GM19035 (cell line): Measurements from ENCODE around the gene ZNF197.
"Not testable (repeated sequence)": the region's sequence is repeated elsewhere in the genome, so short reads cannot be mapped to it uniquely, and the experiment has no call there.

Experiments
- ATAC-seq: cut with Tn5 transposase; IDR thresholded peaks from one replicate; pipeline ENCODE4 v1.9.1; 2021; ENCODE audit not compliant: unreplicated experiment

ZNF197 gene

GRCh38 chr3:44624749-44625480 is at the start of gene ZNF197:
TSS of gene ZNF197 (plus strand) at chr3:44625036. CDS start at chr3:44629155, 4,119 bp downstream.
- ATAC-seq = peak; percentile 96

GRCh38 chr3:44576613-44577012 is 48.2 kb upstream of the ZNF197 start:
- no peak for ATAC-seq

- ATAC-seq = not testable (repeated sequence)
Measured at GRCh38 chr3:44577354-44577952, 47.4 kb upstream of the ZNF197 start.

DNA sequence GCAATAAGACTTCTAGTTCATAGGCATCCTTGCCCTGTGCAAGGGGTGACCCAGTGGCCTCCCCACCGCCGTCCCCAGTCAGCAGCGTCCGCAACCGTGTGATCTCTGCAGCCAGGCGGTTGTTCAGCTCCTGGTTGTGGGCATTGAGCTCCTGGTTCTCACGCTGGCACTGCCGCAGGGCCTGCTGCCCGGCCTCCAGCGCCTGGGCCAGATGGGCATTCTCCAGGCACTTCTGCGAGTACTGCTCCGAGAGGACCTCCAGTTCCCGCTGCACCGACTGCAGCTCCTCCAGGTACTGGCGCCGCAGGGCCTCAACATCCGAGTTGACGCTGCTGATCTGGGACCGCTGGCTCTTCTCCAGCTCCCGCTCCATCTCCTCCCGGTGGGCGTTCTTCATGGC is 46.5 kb upstream of the ZNF197 start:
- ATAC-seq = not testable (repeated sequence)

DNA sequence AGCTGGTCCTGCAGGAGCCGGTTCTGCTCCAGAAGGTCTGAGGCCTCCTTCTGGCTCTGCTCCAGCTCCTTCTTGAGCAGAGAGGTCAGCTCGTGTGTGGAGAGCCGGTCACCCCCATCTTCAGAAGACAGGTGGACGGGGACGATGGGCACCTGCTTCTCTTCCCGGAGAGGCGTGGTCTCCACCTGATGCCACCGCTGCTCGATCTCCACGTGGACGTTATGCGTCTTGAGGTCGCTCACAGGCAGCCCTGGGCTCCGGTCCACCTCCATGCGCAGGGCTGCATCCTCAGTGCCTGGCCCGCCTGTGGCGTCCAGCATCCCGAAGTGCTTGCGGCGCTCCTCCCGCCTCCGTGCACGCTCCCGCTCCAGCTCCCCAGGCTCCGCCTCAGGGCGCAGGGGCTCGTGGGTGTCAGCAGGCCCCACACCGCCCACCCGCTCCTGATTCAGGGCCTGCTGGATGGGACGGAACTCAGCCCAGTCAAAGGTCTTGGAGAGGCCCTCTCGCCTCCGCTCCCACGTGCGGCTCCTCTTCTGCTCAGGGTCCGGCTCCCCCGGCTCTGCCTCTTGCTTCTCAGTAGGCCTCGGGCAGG is 45.8 kb upstream of the ZNF197 start:
- not testable (repeated sequence) for ATAC-seq

DNA sequence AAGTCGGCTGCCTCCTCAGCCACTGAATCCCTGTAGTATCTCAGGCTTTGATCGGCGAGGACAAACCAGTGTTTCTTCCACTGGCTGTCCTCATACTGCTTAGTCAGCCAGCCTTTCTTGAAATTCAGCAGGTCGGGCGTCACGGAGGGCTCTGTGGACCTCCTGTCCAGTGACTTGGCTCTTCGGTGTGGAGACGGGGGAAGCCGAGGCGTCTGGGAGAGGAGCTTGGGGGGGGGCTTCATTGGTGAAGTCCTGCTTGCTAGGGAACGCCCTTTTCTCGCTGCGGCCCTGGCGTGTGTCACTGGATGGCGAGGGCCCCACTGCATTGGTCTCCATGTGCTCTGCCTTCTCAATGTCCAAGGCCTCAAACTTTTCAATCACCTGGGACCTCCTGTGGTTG is 45.1 kb upstream of the ZNF197 start:
- not testable (repeated sequence) for ATAC-seq

DNA sequence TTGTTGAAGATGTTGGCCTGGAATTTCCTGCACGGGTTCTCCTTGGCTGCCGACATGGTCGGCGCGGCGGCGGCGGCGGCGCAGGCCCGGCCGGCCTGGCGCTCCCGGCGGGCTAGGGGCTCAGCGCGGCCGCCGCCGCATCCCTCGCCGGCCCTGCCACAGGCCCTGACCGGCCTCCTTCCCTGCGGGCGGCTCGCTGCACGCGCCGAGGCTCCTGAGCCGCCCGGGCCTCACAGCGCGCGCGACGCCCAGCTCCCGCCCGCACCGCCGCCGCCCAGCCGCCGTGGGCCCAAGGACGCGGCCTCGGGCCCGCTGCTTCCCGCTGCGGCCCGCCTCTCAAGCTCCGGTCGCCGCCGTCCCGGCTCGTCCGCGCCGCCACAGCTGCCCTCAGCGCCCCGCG is 43.9 kb upstream of the ZNF197 start:
- ATAC-seq = not testable (repeated sequence)

DNA sequence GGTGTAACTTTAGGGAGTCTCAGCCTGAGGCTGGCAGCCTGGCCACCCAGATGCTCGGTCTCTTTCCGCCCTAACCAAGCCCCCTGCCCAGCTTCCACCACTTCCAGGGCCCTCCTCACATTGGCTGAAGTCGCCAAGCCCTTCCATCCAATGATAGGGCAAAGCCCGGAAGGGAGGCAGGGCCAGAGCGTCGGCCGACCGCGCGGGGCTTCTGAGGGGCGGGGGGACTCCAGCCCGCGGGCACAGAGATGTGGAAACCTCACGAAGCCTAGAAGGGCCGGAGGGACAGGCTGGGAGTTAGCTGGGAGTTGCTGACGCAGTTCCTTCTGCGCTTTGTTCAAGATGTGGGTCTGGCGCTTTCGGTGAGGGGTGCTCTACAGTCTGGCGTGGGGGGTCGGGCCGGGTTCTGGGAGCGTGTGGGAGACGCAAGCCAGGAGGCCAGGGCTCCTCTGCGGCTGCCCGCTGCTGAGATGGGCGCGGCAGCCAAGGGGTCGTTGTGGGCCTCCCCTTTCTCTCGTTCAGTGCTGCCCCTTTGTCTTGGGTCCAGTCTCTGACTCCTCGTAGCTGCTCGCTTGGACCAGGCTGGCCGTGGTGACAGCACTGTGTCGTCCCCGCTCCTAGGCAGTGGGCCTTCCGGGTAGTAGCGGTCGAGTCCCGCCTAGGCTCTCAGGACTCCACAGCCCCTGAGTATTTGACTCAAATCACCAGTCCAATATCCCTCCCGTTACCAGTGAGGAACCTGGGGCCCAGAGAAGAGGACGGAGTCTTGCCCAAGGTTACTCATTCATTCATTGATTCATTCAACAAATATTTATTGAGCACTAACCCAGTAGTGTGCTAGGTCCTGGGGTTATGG is 40.0 kb upstream of the ZNF197 start, which contains the start of gene ZNF660:
Gene ZNF660 (plus strand): TSS at position 319 of the 856 bp plus-strand sequence. CDS start 9,230 bp downstream, outside the sequence.
- no peak for ATAC-seq

DNA sequence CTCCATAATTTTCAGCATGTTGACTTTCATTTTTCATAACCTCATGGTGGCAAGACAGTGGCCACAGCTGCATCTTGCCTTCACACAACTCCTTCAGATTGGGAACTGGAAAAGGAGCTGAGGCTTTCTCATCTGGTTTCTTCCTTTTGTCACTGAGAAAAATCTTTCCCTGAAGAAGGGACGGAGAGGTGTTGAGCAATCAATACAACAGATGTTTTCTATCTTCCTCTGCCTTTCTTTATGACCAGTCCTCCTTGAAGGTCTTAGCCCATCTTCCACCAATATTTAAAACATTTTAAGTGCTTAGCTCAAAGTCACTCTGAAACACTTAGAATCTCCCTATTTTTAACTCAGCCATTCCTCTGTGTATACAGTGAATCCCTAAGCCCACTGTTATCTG is 28.2 kb upstream of the ZNF197 start:
- ATAC-seq = no peak

GRCh38 chr3:44601749-44602148 is 23.1 kb upstream of the ZNF197 start:
- ATAC-seq = no peak

DNA sequence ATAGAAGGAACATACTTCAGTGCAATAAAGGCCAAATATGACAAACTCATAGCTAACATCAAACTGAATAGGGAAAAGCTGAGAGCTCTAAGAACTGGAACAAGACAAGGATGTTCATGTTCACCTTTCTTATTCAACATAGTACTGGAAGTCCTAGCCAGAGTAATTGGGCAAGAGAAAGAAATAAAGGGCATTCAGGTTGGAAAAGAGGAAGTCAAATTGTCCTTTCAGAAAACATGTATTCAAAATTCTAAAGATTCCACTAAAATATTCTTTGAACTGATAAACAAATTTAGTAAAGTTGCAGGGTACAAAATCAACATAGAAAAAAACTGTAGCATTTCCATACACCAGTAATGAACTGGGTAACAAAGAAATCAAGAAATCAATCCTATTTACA is 12.2 kb upstream of the ZNF197 start:
- no peak for ATAC-seq

DNA sequence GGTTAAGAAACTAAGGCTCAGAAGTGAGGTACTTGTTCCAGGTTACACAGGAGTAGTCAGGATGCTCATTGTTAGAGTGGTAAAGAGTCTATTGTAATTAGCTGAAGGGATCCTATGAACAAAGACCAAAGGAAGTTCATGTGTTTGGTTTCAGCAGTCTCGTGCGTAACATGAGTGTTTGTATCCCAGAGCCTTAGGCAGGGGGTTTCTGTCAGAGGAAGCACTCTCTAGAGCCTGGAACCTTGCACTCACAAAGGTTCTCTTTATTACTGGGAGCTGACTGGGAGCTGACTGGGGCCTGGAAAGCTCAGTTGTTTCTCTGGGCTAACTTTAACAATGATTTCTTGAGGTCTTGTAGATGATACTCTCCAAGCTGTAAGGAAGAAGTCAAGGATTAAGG is 3.9 kb downstream of the ZNF197 start:
- no peak for ATAC-seq

DNA sequence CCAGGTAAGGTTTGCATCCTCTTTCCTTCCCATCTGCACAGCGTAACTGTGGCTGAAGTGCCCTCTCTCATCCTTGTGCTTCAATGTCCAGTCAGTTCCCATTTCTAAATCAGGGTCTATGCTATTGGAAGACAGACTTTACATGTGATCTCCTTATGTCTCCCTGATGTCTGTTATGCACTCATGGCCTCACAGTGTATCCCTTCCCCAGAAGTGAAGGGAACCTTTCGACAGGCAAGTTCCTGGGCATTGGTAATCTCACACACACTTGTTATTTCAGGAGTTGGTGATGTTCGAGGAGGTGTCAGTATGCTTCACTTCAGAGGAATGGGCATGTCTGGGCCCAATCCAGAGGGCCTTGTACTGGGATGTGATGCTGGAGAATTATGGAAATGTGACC is 7.4 kb downstream of the ZNF197 start:
- no peak for ATAC-seq

GRCh38 chr3:44642337-44642736 is 17.5 kb downstream of the ZNF197 start:
- ATAC-seq = no peak

DNA sequence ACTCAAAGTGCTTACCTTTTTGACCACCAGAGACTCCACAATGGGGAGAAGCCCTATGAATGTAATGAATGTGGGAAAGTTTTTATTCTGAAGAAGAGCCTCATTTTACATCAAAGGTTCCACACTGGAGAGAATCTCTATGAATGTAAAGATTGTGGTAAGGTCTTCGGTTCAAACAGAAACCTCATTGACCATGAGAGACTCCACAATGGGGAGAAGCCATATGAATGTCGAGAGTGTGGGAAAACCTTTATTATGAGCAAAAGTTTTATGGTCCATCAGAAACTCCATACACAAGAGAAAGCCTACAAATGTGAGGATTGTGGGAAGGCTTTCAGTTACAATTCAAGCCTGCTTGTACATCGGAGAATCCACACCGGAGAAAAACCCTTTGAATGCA is 18.2 kb downstream of the ZNF197 start:
- no peak for ATAC-seq

GRCh38 chr3:44647771-44648170 is 22.9 kb downstream of the ZNF197 start:
- ATAC-seq = no peak

DNA sequence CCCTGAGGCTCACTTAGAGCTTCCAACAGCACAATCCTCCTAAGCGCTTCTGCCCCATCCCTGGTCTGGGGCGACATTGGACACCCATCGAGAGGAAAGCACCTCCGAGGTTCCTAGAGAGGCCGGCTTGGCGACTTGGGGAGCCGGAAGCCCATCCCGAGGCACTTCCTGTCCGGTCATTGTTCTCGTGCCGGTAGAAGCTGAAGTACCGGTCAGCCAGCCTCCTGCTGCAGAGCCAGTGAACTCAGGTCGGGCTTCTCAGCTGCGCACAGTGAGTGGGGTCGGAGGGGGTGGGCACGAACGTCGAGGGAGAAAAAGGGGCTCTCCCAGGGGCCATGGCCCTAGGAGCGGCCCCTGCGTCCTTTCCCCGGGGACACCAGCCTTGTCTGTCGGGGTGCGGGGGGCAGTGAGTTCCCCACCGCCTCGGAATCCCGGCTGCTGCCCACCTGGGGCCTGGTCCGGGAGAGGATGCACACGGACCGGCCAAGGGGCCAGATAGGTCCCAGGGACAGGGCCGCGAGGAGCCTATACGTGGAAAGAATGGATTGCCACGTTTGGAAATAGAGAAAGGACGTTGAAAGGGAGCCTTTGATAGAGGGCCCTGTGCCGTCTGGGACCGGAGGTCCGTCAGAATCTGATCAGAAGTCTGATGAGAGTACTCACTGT is 23.9 kb downstream of the ZNF197 start, which contains the start of gene ZNF35:
Gene ZNF35 (plus strand): TSS at position 169 of the 666 bp plus-strand sequence. CDS start 2,336 bp downstream, outside the sequence.
- ATAC-seq = peak; percentile 98

GRCh38 chr3:44649709-44650108 is 24.9 kb downstream of the ZNF197 start:
- ATAC-seq = no peak

DNA sequence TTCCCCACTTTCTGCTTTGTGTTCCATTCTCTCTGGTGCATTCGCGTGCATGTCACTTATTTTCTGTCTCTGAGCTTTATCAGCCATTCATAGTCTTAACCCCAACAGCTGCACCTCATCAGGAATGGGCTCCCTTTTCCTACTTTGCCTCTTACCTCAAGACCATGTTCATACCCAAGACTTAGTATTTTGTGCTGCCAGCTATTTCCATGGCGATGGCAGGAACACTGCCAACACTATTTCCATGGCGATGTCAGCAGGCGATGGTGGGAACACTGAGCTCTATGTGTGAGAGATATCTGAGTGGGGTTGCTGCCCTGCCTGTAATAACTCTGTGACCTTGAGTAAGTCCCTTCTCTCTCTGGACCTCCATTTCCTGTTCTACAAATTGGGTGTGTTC is 29.2 kb downstream of the ZNF197 start:
- ATAC-seq = no peak

DNA sequence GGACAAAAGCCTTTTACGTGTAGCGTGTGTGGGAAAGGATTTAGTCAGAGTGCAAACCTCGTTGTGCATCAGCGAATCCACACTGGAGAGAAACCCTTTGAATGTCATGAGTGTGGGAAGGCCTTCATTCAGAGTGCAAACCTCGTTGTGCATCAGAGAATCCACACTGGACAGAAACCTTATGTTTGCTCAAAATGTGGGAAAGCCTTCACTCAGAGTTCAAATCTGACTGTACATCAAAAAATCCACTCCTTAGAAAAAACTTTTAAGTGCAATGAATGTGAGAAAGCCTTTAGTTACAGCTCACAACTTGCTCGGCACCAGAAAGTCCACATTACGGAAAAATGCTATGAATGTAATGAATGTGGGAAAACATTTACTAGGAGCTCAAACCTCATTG is 34.2 kb downstream of the ZNF197 start:
- no peak for ATAC-seq

DNA sequence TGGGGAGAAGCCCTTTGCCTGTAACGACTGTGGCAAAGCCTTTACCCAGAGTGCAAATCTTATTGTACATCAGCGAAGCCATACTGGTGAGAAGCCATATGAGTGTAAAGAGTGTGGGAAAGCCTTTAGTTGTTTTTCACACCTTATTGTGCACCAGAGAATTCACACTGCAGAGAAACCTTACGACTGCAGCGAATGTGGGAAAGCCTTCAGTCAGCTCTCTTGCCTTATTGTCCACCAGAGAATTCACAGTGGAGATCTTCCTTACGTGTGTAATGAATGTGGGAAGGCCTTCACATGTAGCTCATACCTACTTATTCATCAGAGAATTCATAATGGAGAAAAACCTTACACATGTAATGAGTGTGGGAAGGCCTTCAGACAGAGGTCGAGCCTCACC is 34.6 kb downstream of the ZNF197 start:
- no peak for ATAC-seq
